NCI-H2107 treated with DMSO at 0.1 percent for 48 hours (cell line): Measurements from ENCODE around the gene DNMT3A.
"Not testable (repeated sequence)": the region's sequence is repeated elsewhere in the genome, so short reads cannot be mapped to it uniquely, and the experiment has no call there.

Source experiments
- DNase-seq: peaks from one replicate; lab custom pipeline; 2025; ENCODE audit not compliant: unreplicated experiment; lab: John Stamatoyannopoulos, UW

Gene DNMT3A

GRCh38 chr2:25215948-25216679, 125.6 kb downstream of the DNMT3A start:
- no peak for DNase-seq

GRCh38 chr2:25215232-25215631, 126.5 kb downstream of the DNMT3A start:
- DNase-seq: no peak

- DNase-seq: no peak
Measured at GRCh38 chr2:25213229-25213628, 128.5 kb downstream of the DNMT3A start.

GRCh38 chr2:25210923-25211322, 130.8 kb downstream of the DNMT3A start:
- not testable (repeated sequence) for DNase-seq

- DNase-seq: no peak
Measured at GRCh38 chr2:25207078-25207545, 134.6 kb downstream of the DNMT3A start.

- no peak for DNase-seq
Measured at GRCh38 chr2:25204190-25204838, 137.4 kb downstream of the DNMT3A start.

- DNase-seq: no peak
Measured at GRCh38 chr2:25202275-25202674, 139.4 kb downstream of the DNMT3A start.

- no peak for DNase-seq
Measured at GRCh38 chr2:25201794-25202193, 139.9 kb downstream of the DNMT3A start.

- DNase-seq: no peak
Measured at GRCh38 chr2:25201265-25201664, 140.5 kb downstream of the DNMT3A start.

GRCh38 chr2:25198576-25198975, 143.1 kb downstream of the DNMT3A start:
- DNase-seq: no peak

- no peak for DNase-seq
Measured at GRCh38 chr2:25198209-25198525, 143.6 kb downstream of the DNMT3A start.

GRCh38 chr2:25197336-25198208, 144.2 kb downstream of the DNMT3A start:
- no peak for DNase-seq

GRCh38 chr2:25194576-25195122, 147.1 kb downstream of the DNMT3A start:
- DNase-seq: no peak

- DNase-seq: peak; percentile 55
Measured at GRCh38 chr2:25190536-25190935, 151.2 kb downstream of the DNMT3A start.

- no peak for DNase-seq
Measured at GRCh38 chr2:25188405-25188804, 153.3 kb downstream of the DNMT3A start.

GRCh38 chr2:25187729-25188350, 153.9 kb downstream of the DNMT3A start:
- DNase-seq: no peak

- DNase-seq: no peak
Measured at GRCh38 chr2:25184254-25184653, 157.5 kb downstream of the DNMT3A start.

GRCh38 chr2:25178976-25179375, 162.7 kb downstream of the DNMT3A start:
- no peak for DNase-seq
